SK-N-SH treated with all-trans-retinoic acid at 6 μM for 48 hours (cell line): Measurements from ENCODE around the gene CTSD.

Source experiments
- ATAC-seq: fragments of 200-7000 bp; cut with Tn5 transposase; 3 replicates; pipeline ENCODE4 v1.9.1; 2020; ENCODE audit warnings: mild to moderate bottlenecking, moderate library complexity
- ARNTL ChIP-seq: fragments of 450-650 bp; formaldehyde crosslinking; IDR thresholded peaks from 2 replicates; pipeline ENCODE4 v1.5.0; 2020; ENCODE audit warnings: low read depth, mild to moderate bottlenecking, moderate library complexity, borderline replicate concordance
- BACH2 ChIP-seq: fragments of 250-450 bp; sonication (Bioruptor Pico); IDR thresholded peaks from 2 replicates; pipeline ENCODE4 v1.9.0; 2021; ENCODE audit warnings: mild to moderate bottlenecking, borderline replicate concordance
- OSR1 ChIP-seq: fragments of 250-450 bp; sonication (Bioruptor Pico); IDR thresholded peaks from 2 replicates; pipeline ENCODE4 v1.8.0; 2022; ENCODE audit warnings: moderate library complexity, mild to moderate bottlenecking, inconsistent platforms
- RARB ChIP-seq: fragments of 250-450 bp; sonication (Bioruptor Pico); IDR thresholded peaks from 2 replicates; pipeline ENCODE4 v1.8.0; 2021; ENCODE audit warnings: mild to moderate bottlenecking, moderate library complexity
- SNAI2 ChIP-seq: fragments of 250-450 bp; sonication (Bioruptor Pico); IDR thresholded peaks from 2 replicates; pipeline ENCODE4 v1.5.0; 2020; ENCODE audit warnings: mild to moderate bottlenecking, moderate library complexity
- TCF4 ChIP-seq: fragments of 250-450 bp; sonication (Bioruptor Pico); IDR thresholded peaks from 2 replicates; pipeline ENCODE4 v1.8.0; 2021; ENCODE audit warnings: mild to moderate bottlenecking, moderate library complexity, borderline replicate concordance
- ZFP3 ChIP-seq: fragments of 250-450 bp; sonication (Bioruptor Pico); IDR thresholded peaks from 2 replicates; pipeline ENCODE4 v1.5.0; 2020; ENCODE audit warnings: mild to moderate bottlenecking, moderate library complexity
- ZNF565 ChIP-seq: fragments of 450-650 bp; formaldehyde crosslinking; conservative IDR thresholded peaks from 2 replicates; pipeline ENCODE4 v1.5.0; 2020; ENCODE audit warnings: low read depth, mild to moderate bottlenecking, moderate library complexity
- ZNF70 ChIP-seq: fragments of 450-650 bp; formaldehyde crosslinking; IDR thresholded peaks from 2 replicates; pipeline ENCODE4 v1.5.0; 2020; ENCODE audit warnings: mild to moderate bottlenecking, moderate library complexity
- ZNF8 ChIP-seq: fragments of 450-650 bp; formaldehyde crosslinking; IDR thresholded peaks from 2 replicates; pipeline ENCODE4 v1.5.0; 2020; ENCODE audit warnings: mild to moderate bottlenecking, moderate library complexity
- TF ChIP-seq, protein P1 (sequence below): fragments of 250-450 bp; sonication (Bioruptor Pico); IDR thresholded peaks from 2 replicates; pipeline ENCODE4 v1.8.0; 2020; ENCODE audit warnings: mild to moderate bottlenecking, moderate library complexity, borderline replicate concordance
- TF ChIP-seq, protein P2 (sequence below): fragments of 250-450 bp; sonication (Bioruptor Pico); IDR thresholded peaks from 2 replicates; pipeline ENCODE4 v1.8.0; 2021; ENCODE audit warnings: low read depth, mild to moderate bottlenecking, moderate library complexity, borderline replicate concordance
- TF ChIP-seq, protein P3 (sequence below): fragments of 250-450 bp; sonication (Bioruptor Pico); IDR thresholded peaks from 2 replicates; pipeline ENCODE4 v1.5.1; 2020; ENCODE audit warnings: low read depth, mild to moderate bottlenecking, moderate library complexity
- TF ChIP-seq, protein P4 (sequence below): fragments of 250-450 bp; sonication (Bioruptor Pico); IDR thresholded peaks from 2 replicates; pipeline ENCODE4 v1.5.0; 2020; ENCODE audit warnings: mild to moderate bottlenecking, moderate library complexity
- TF ChIP-seq, protein P5 (sequence below): fragments of 250-450 bp; sonication (Bioruptor Pico); IDR thresholded peaks from 2 replicates; pipeline ENCODE4 v1.5.1; 2021; ENCODE audit warnings: mild to moderate bottlenecking, moderate library complexity

The CTSD gene

DNA sequence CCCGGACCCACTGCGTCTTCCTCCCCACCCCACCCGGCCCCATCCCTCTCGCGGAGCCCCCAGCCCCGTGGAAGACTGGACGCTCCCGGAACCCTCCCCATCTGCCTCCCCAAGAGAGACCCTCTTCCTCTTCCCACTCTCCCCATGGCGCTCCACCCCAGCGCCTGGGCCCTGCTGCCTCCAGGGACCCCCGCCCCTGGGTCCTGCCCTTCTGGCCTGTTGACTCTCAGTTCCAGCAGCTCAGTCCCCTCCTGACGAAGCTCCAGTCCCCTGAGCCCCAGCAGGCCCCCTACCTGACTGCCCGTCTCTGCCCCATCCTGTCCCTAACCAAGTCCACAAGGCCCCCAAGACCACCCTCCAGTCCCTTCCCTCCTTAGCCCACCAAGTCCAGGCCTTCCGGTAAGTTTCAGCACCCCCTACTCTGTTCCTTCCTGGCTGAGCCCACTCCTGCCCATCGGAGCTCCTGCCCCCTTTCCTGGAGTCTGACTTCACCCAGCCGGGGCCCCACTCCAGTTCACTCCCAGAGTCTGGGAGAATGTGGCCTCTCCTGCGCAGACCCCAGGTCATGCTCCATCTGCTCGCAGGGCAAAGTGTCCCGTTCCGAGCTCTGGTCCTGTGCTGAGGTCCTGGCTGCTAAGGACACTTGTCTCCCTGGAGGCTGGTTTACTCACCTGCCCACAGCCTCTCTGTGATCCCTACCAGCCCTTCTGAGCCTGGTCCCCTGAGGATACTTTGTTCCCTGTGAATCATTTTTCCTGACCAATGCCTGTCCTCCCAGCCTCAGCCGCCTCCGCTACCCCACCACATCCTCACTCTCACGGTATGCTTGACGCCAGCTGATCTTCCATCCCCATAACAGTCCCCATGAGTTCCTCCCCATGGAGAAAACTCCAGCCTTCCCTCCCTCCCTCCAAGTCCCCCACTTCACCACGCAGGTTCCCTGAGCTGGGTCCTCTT lies 14.1 kb downstream of the CTSD start:
- TF ChIP-seq, protein P1, sequence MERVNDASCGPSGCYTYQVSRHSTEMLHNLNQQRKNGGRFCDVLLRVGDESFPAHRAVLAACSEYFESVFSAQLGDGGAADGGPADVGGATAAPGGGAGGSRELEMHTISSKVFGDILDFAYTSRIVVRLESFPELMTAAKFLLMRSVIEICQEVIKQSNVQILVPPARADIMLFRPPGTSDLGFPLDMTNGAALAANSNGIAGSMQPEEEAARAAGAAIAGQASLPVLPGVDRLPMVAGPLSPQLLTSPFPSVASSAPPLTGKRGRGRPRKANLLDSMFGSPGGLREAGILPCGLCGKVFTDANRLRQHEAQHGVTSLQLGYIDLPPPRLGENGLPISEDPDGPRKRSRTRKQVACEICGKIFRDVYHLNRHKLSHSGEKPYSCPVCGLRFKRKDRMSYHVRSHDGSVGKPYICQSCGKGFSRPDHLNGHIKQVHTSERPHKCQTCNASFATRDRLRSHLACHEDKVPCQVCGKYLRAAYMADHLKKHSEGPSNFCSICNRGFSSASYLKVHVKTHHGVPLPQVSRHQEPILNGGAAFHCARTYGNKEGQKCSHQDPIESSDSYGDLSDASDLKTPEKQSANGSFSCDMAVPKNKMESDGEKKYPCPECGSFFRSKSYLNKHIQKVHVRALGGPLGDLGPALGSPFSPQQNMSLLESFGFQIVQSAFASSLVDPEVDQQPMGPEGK (CRISPR knock-in tag) = 0 out of 2 replicates have a peak, but pooled peaks have one; percentile 16
- TF ChIP-seq ZNF70 (CRISPR knock-in tag) = no peak
- TF ChIP-seq, all 23 proteins: peak for 1
- ATAC-seq = no peak; the same call in 2 of the 3 replicates

DNA sequence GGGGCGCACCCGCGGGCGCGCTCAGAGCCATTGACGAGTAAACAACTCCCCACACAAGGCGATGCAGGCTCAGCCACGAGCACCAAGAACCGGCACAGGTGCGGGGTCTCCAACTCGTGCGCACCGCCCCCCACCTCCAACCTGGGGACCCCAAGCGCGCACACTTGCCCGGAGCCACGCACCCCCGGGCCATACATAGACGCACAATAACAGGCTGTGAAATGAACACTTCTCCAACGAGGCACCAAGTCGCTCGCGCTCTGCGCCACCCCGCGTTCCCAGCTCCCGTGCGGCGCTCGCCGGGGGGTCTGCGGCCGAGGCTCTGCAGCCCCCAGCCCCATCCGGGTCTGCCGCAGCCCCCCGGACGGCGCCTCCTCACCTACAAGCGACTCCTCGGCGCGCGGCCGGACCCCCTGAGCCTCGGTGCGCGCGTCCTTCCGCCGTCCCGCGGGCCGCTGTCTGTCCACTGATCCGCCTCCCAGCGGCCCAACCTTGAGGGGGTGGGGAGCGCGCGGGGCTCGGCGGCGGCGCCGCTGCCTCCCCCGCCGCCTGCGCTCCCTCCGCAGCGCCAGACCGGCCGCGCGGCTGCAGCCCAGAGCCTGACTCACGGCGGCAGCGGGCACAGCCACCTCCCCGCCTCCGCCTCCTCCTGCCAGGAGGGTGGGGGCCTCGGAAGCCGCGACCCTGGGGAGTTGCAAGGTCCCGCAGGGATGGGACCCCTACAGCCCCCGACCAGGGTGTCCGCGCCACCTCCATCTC lies 14.9 kb downstream of the CTSD start:
- no peak for TF ChIP-seq RARB (CRISPR knock-in tag)
- no peak for TF ChIP-seq BACH2 (CRISPR knock-in tag)
- TF ChIP-seq, protein P2, sequence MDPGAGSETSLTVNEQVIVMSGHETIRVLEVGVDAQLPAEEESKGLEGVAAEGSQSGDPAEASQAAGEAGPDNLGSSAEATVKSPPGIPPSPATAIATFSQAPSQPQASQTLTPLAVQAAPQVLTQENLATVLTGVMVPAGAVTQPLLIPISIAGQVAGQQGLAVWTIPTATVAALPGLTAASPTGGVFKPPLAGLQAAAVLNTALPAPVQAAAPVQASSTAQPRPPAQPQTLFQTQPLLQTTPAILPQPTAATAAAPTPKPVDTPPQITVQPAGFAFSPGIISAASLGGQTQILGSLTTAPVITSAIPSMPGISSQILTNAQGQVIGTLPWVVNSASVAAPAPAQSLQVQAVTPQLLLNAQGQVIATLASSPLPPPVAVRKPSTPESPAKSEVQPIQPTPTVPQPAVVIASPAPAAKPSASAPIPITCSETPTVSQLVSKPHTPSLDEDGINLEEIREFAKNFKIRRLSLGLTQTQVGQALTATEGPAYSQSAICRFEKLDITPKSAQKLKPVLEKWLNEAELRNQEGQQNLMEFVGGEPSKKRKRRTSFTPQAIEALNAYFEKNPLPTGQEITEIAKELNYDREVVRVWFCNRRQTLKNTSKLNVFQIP (CRISPR knock-in tag) = no peak
- TF ChIP-seq TCF4 (CRISPR knock-in tag) = no peak
- TF ChIP-seq, protein P3, sequence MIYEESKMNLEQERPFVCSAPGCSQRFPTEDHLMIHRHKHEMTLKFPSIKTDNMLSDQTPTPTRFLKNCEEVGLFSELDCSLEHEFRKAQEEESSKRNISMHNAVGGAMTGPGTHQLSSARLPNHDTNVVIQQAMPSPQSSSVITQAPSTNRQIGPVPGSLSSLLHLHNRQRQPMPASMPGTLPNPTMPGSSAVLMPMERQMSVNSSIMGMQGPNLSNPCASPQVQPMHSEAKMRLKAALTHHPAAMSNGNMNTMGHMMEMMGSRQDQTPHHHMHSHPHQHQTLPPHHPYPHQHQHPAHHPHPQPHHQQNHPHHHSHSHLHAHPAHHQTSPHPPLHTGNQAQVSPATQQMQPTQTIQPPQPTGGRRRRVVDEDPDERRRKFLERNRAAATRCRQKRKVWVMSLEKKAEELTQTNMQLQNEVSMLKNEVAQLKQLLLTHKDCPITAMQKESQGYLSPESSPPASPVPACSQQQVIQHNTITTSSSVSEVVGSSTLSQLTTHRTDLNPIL (CRISPR knock-in tag) = no peak
- TF ChIP-seq ZFP3 (CRISPR knock-in tag) = no peak
- TF ChIP-seq OSR1 (CRISPR knock-in tag) = no peak
- TF ChIP-seq ZNF70 (CRISPR knock-in tag) = no peak
- TF ChIP-seq, protein P4, sequence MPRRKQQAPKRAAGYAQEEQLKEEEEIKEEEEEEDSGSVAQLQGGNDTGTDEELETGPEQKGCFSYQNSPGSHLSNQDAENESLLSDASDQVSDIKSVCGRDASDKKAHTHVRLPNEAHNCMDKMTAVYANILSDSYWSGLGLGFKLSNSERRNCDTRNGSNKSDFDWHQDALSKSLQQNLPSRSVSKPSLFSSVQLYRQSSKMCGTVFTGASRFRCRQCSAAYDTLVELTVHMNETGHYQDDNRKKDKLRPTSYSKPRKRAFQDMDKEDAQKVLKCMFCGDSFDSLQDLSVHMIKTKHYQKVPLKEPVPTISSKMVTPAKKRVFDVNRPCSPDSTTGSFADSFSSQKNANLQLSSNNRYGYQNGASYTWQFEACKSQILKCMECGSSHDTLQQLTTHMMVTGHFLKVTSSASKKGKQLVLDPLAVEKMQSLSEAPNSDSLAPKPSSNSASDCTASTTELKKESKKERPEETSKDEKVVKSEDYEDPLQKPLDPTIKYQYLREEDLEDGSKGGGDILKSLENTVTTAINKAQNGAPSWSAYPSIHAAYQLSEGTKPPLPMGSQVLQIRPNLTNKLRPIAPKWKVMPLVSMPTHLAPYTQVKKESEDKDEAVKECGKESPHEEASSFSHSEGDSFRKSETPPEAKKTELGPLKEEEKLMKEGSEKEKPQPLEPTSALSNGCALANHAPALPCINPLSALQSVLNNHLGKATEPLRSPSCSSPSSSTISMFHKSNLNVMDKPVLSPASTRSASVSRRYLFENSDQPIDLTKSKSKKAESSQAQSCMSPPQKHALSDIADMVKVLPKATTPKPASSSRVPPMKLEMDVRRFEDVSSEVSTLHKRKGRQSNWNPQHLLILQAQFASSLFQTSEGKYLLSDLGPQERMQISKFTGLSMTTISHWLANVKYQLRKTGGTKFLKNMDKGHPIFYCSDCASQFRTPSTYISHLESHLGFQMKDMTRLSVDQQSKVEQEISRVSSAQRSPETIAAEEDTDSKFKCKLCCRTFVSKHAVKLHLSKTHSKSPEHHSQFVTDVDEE (CRISPR knock-in tag) = no peak
- TF ChIP-seq ZNF8 (CRISPR knock-in tag) = no peak
- TF ChIP-seq, protein P1 (CRISPR knock-in tag) = no peak
- no peak for TF ChIP-seq ARNTL (CRISPR knock-in tag)
- TF ChIP-seq SNAI2 = no peak
- TF ChIP-seq ZNF565 (CRISPR knock-in tag) = no peak
- TF ChIP-seq, protein P5, sequence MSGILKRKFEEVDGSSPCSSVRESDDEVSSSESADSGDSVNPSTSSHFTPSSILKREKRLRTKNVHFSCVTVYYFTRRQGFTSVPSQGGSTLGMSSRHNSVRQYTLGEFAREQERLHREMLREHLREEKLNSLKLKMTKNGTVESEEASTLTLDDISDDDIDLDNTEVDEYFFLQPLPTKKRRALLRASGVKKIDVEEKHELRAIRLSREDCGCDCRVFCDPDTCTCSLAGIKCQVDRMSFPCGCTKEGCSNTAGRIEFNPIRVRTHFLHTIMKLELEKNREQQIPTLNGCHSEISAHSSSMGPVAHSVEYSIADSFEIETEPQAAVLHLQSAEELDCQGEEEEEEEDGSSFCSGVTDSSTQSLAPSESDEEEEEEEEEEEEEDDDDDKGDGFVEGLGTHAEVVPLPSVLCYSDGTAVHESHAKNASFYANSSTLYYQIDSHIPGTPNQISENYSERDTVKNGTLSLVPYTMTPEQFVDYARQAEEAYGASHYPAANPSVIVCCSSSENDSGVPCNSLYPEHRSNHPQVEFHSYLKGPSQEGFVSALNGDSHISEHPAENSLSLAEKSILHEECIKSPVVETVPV (CRISPR knock-in tag) = no peak
- TF ChIP-seq, all 23 proteins: peak for 0
- peak; percentile 16; the same call in 2 of the 3 replicates for ATAC-seq
